ENCODE data around the gene NLK.
"Not testable (repeated sequence)": the region's sequence is repeated elsewhere in the genome, so short reads cannot be mapped to it uniquely, and the experiment has no call there.

NLK gene

GRCh38 chr17:28119046-28119445 lies 76.6 kb downstream of the NLK start:
- no peak for DNase-seq

- DNase-seq, result no peak
Measured at GRCh38 chr17:28119560-28119959, 77.1 kb downstream of the NLK start.

- no peak for DNase-seq
Measured at GRCh38 chr17:28120766-28121165, 78.3 kb downstream of the NLK start.

GRCh38 chr17:28124962-28125361 lies 82.5 kb downstream of the NLK start:
- DNase-seq, result no peak

- no peak for DNase-seq
Measured at GRCh38 chr17:28125526-28126378, 83.3 kb downstream of the NLK start.

- no peak for DNase-seq
Measured at GRCh38 chr17:28127196-28127595, 84.7 kb downstream of the NLK start.

GRCh38 chr17:28128779-28129178 lies 86.3 kb downstream of the NLK start:
- DNase-seq, result no peak

- DNase-seq, result no peak
Measured at GRCh38 chr17:28130472-28130871, 88.0 kb downstream of the NLK start.

- no peak for DNase-seq
Measured at GRCh38 chr17:28131599-28131998, 89.1 kb downstream of the NLK start.

- DNase-seq, result peak; percentile 41
Measured at GRCh38 chr17:28133562-28133970, 91.1 kb downstream of the NLK start.

GRCh38 chr17:28136923-28137322 lies 94.4 kb downstream of the NLK start:
- no peak for DNase-seq

GRCh38 chr17:28139822-28140221 lies 97.3 kb downstream of the NLK start:
- no peak for DNase-seq

GRCh38 chr17:28141313-28141712 lies 98.8 kb downstream of the NLK start:
- no peak for DNase-seq

- no peak for DNase-seq
Measured at GRCh38 chr17:28141773-28142172, 99.3 kb downstream of the NLK start.

- no peak for DNase-seq
Measured at GRCh38 chr17:28142305-28142704, 99.8 kb downstream of the NLK start.

- DNase-seq, result no peak
Measured at GRCh38 chr17:28144019-28144418, 101.5 kb downstream of the NLK start.

- no peak for DNase-seq
Measured at GRCh38 chr17:28145348-28145747, 102.9 kb downstream of the NLK start.

- no peak for DNase-seq
Measured at GRCh38 chr17:28147017-28147416, 104.5 kb downstream of the NLK start.

GRCh38 chr17:28151001-28151400 lies 108.5 kb downstream of the NLK start:
- DNase-seq, result no peak

- DNase-seq, result no peak
Measured at GRCh38 chr17:28154214-28154613, 111.7 kb downstream of the NLK start.

- not testable (repeated sequence) for DNase-seq
Measured at GRCh38 chr17:28155405-28155804, 112.9 kb downstream of the NLK start.

- no peak for DNase-seq
Measured at GRCh38 chr17:28159004-28159403, 116.5 kb downstream of the NLK start.

- no peak for DNase-seq
Measured at GRCh38 chr17:28159924-28160323, 117.4 kb downstream of the NLK start.

- no peak for DNase-seq
Measured at GRCh38 chr17:28160610-28161009, 118.1 kb downstream of the NLK start.

GRCh38 chr17:28161311-28161710 lies 118.8 kb downstream of the NLK start:
- no peak for DNase-seq
